Measurements from ENCODE around the gene DNM2. TPM values are rescaled to one million over a fixed set of nuclear protein-coding genes. Genes with fewer than 3 reads are reported as not detected.

The DNM2 gene
- 50.3 to 58.7 TPM (median 54.2 TPM) in 5 replicates for total RNA-seq (2022; extraction: Qiagen RNA extraction)

DNA sequence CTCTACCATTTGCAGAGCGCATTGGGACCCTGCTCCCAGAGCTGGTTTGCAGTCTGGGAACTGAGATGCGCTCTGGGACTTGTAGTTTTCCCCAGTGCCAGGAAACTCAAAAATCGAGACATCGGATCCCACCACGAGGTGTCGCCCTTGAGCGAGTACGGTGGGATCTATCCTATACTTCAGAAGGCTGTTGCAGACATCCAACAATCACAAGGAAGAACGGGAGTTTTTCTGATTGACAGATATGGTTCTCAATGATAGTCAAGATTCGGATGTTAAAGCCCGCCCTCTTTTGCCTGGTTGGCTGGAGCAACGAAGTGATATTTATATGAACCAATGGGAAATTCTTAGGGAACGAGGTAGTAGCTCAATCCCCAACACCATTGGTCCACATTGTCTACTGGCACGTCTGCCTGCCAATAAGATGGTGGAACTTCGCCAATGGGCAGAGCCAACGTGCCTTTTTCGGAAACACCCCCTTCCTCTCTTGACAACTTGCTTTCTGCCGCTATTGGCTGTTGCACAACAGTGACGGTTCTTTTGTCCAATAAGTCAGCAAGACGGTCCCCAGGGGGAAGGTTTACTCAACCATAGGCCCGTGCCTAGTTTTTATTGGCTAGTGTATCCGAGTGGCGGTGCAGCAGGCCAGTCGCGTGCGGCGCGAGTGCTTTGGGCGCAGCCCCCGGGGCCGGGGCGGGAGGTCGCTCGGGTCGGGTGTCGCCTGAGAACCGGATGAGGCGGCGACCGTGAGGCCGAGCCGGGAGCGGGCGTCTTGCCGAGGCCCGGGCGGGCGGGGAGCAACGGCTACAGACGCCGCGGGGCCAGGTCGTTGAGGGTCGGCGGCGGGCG lies at the start of gene DNM2:
TSS of gene DNM2 (plus strand) at position 724 of the 849 bp plus-strand sequence. CDS start 164 bp downstream, outside the sequence.

DNA sequence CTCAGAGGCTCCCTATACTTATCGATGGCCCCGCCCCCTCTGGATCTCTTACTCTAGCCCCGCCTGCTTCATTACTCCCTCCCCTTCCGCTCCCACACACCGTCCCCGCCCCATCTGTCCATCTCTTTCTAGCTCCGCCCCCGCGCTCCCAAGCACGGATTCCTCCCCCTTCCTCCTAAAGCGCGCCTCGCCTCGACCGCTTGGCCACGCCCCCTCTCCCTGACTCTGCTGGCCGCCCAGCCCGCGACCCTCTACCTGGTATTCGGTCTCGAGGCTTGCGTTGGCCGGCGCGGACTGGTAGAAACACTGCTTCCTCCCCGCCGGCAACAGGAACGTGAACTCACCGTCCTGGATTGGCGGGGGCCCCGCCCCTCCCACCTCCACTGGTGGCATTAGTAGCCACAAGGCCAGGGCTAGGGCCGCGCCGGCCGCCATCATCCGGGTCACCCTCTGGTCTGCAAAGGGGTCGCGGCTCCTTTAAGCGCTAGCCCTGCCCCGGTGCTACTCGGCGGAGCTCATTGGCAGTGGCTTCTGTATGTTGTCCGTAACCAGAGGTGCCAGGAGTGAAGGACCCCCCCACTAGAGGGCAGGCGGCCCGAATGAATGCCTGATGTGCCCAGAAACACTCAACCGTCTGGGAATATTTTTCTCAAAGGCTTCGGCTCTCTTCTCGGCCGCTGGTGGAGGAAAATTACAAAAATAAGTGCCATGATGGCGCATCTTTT lies 118.0 kb downstream of the DNM2 start, which contains the start of gene TMED1:
TSS of gene TMED1 (minus strand) at position 459 of the 725 bp plus-strand sequence. CDS start at position 438, 21 bp downstream.

DNA sequence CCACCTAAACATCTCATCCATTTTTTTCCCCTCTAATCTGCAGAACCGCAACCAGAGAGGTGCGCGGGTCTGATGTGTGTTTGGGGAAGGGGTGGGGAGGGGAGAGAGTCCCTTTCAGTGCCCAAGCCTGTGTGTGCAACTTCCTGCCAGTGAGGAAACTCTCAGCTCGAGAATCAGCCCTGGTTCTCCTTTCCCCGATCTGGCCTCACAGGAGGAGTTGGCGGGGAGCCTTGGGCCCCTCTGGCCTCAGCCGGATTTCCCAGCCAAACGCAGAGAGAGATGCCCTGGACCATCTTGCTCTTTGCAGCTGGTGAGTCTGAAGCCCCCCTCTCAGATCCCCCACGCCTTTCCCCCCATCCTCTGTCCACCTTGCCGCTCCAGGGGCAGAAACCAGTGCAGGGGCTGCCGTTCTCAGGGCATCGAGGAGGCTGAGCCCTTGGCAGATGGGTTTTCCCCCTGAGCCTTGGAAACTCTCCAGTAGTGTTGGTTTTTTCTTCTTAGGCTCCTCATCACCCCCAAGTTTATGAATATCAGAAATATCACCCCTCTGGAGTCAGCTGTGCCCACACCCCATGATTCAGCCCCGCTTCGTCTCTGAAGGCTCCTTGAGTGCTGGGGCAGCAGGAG lies 130.5 kb downstream of the DNM2 start, which contains the start of gene C19orf38:
TSS of gene C19orf38 (plus strand) at position 186 of the 627 bp plus-strand sequence. CDS start at position 280, 94 bp downstream.

DNA sequence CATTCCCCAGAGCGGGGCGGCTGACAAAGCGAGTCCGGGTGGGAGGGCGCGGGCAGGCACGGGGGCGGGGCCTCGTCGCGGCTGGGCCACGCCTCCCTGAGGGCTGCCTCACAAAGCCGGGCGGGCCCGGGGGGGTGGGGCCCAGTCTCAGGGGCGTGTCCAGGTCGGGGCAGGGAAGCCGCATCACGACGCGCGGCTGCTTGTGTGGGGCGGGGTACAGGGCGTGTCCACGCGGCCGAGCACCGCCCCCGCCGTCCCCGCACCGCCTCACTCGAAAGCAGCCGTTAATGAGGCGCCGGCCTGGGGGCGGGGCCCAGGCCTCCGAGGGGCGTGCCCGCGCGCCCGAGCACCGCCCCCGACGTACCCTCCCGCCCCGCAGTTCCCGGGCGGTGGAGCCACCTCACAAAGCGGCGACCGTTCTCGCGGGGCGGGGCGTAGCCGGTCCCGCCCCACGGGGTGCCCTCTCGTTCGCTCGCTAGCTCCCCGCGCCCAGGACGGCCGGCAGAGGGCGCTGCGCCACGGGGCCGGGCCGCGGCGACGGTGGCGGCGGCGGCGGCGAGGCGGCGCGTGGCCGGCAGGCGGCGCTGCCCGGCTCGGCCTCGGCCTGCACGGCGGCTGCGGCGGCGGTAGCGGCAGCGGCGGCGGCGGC lies 153.2 kb downstream of the DNM2 start, which contains the start of gene CARM1:
TSS of gene CARM1 (plus strand) at position 599 of the 649 bp plus-strand sequence. CDS start 150 bp downstream, outside the sequence.

Other genes with a start within 250 kb of the DNM2 start
- gene KEAP1, start 214.7 kb upstream of the DNM2 start, total RNA-seq (2022; extraction: Qiagen RNA extraction), result 47.1 to 61.8 TPM (median 52.3 TPM) in 5 replicates
- 0.97 to 1.5 TPM (median 1.4 TPM) in 5 replicates for gene S1PR5, start 200.6 kb upstream of the DNM2 start, total RNA-seq (2022; extraction: Qiagen RNA extraction)
- 16.5 to 23.2 TPM (median 21.6 TPM) in 5 replicates for gene ATG4D, start 174.2 kb upstream of the DNM2 start, total RNA-seq (2022; extraction: Qiagen RNA extraction)
- gene KRI1, start 152.1 kb upstream of the DNM2 start, total RNA-seq (2022; extraction: Qiagen RNA extraction), result 13.5 to 16.6 TPM (median 15.2 TPM) in 5 replicates
- 4.4 to 7.4 TPM (median 5.7 TPM) in 5 replicates for gene CDKN2D, start 149.1 kb upstream of the DNM2 start, total RNA-seq (2022; extraction: Qiagen RNA extraction)
- 26.1 to 54.3 TPM (median 40.6 TPM) in 5 replicates for gene AP1M2, start 130.8 kb upstream of the DNM2 start, total RNA-seq (2022; extraction: Qiagen RNA extraction)
- 7.4 to 9.4 TPM (median 9.0 TPM) in 5 replicates for gene SLC44A2, start 92.5 kb upstream of the DNM2 start, total RNA-seq (2022; extraction: Qiagen RNA extraction)
- gene ILF3, start 63.7 kb upstream of the DNM2 start, total RNA-seq (2022; extraction: Qiagen RNA extraction), result 153 to 165 TPM (median 160 TPM) in 5 replicates
- 29.8 to 36.2 TPM (median 33.0 TPM) in 5 replicates for gene QTRT1, start 16.6 kb upstream of the DNM2 start, total RNA-seq (2022; extraction: Qiagen RNA extraction)
- gene TMED1, start 118.1 kb downstream of the DNM2 start, total RNA-seq (2022; extraction: Qiagen RNA extraction), result 23.6 to 31.2 TPM (median 30.5 TPM) in 5 replicates
- 0.10 to 0.13 TPM in 2 of 5 replicates, not detected in the others for gene C19orf38, start 130.3 kb downstream of the DNM2 start, total RNA-seq (2022; extraction: Qiagen RNA extraction)
- 39.5 to 49.8 TPM (median 45.5 TPM) in 5 replicates for gene CARM1, start 153.5 kb downstream of the DNM2 start, total RNA-seq (2022; extraction: Qiagen RNA extraction)
- 18.0 to 22.1 TPM (median 20.6 TPM) in 5 replicates for gene YIPF2, start 210.6 kb downstream of the DNM2 start, total RNA-seq (2022; extraction: Qiagen RNA extraction)
- 13.1 to 19.7 TPM (median 18.6 TPM) in 5 replicates for gene TIMM29, start 210.7 kb downstream of the DNM2 start, total RNA-seq (2022; extraction: Qiagen RNA extraction)
- gene SMARCA4, start 243.0 kb downstream of the DNM2 start, total RNA-seq (2022; extraction: Qiagen RNA extraction), result 6.8 to 10.7 TPM (median 8.5 TPM) in 5 replicates